PC-3 (cell line): Measurements from ENCODE around the gene GNAT2.

Experiments used
- CTCF ChIP-seq: fragments of 300-600 bp; sonication (generic); conservative IDR thresholded peaks from 2 replicates; pipeline ENCODE4 v1.5.1; 2017; ENCODE audit warnings: antibody characterized with exemption, low read depth, mild to moderate bottlenecking, low read length
- EZH2 ChIP-seq: fragments of 300-600 bp; sonication (generic); IDR thresholded peaks from one replicate; pipeline ENCODE4 v1.6.1; 2017; ENCODE audit warnings: antibody characterized with exemption, mild to moderate bottlenecking, low read length; ENCODE audit not compliant: unreplicated experiment
- EZH2phosphoT487 ChIP-seq: fragments of 300-600 bp; sonication (generic); IDR thresholded peaks from 2 replicates; pipeline ENCODE4 v1.6.1; 2018; ENCODE audit warnings: mild to moderate bottlenecking, antibody characterized with exemption, low read length, borderline replicate concordance

- no peak for TF ChIP-seq CTCF
- no peak for TF ChIP-seq EZH2
- TF ChIP-seq EZH2phosphoT487 = no peak
Measured at GRCh38 chr1:109641078-109641740, 21.8 kb upstream of the GNAT2 start.
